SK-N-SH treated with all-trans-retinoic acid at 6 μM for 48 hours (cell line): ENCODE results near the gene SEMA5A.

Source experiments
- ATAC-seq: fragments of 200-7000 bp; cut with Tn5 transposase; 3 replicates; pipeline ENCODE4 v1.9.1; 2020; ENCODE audit warnings: mild to moderate bottlenecking, moderate library complexity
- ARNTL ChIP-seq: fragments of 450-650 bp; formaldehyde crosslinking; IDR thresholded peaks from 2 replicates; pipeline ENCODE4 v1.5.0; 2020; ENCODE audit warnings: low read depth, mild to moderate bottlenecking, moderate library complexity, borderline replicate concordance
- BACH2 ChIP-seq: fragments of 250-450 bp; sonication (Bioruptor Pico); IDR thresholded peaks from 2 replicates; pipeline ENCODE4 v1.9.0; 2021; ENCODE audit warnings: mild to moderate bottlenecking, borderline replicate concordance
- CSDC2 ChIP-seq: fragments of 250-450 bp; sonication (Bioruptor Pico); IDR thresholded peaks from 2 replicates; pipeline ENCODE4 v1.5.0; 2020; ENCODE audit warnings: mild to moderate bottlenecking, moderate library complexity
- ESRRG ChIP-seq: fragments of 250-450 bp; sonication (Bioruptor Pico); IDR thresholded peaks from 2 replicates; pipeline ENCODE4 v1.6.1; 2021; ENCODE audit warnings: mild to moderate bottlenecking
- GLIS3 ChIP-seq: fragments of 250-450 bp; sonication (Bioruptor Pico); IDR thresholded peaks from 2 replicates; pipeline ENCODE4 v1.5.0; 2020; ENCODE audit warnings: mild to moderate bottlenecking, moderate library complexity
- ISL1 ChIP-seq: fragments of 250-450 bp; sonication (Bioruptor Pico); IDR thresholded peaks from 2 replicates; pipeline ENCODE4 v2.1.2; 2022; ENCODE audit warnings: mild to moderate bottlenecking, moderate library complexity
- OSR1 ChIP-seq: fragments of 250-450 bp; sonication (Bioruptor Pico); IDR thresholded peaks from 2 replicates; pipeline ENCODE4 v1.8.0; 2022; ENCODE audit warnings: moderate library complexity, mild to moderate bottlenecking, inconsistent platforms
- PPARA ChIP-seq: fragments of 250-450 bp; sonication (Bioruptor Pico); IDR thresholded peaks from 2 replicates; pipeline ENCODE4 v1.5.0; 2020; ENCODE audit warnings: mild to moderate bottlenecking, borderline replicate concordance
- TOX ChIP-seq: fragments of 250-450 bp; sonication (Bioruptor Pico); IDR thresholded peaks from 2 replicates; pipeline ENCODE4 v1.8.0; 2021; ENCODE audit warnings: mild to moderate bottlenecking, moderate library complexity, borderline replicate concordance
- ZC3H10 ChIP-seq: fragments of 250-450 bp; sonication (Bioruptor Pico); IDR thresholded peaks from 2 replicates; pipeline ENCODE4 v1.5.1; 2021; ENCODE audit warnings: mild to moderate bottlenecking, moderate library complexity
- ZFP3 ChIP-seq: fragments of 250-450 bp; sonication (Bioruptor Pico); IDR thresholded peaks from 2 replicates; pipeline ENCODE4 v1.5.0; 2020; ENCODE audit warnings: mild to moderate bottlenecking, moderate library complexity
- ZFP30 ChIP-seq: fragments of 450-650 bp; formaldehyde crosslinking; IDR thresholded peaks from 2 replicates; pipeline ENCODE4 v1.5.0; 2022; ENCODE audit warnings: mild to moderate bottlenecking, moderate library complexity
- ZNF565 ChIP-seq: fragments of 450-650 bp; formaldehyde crosslinking; conservative IDR thresholded peaks from 2 replicates; pipeline ENCODE4 v1.5.0; 2020; ENCODE audit warnings: low read depth, mild to moderate bottlenecking, moderate library complexity
- ZNF70 ChIP-seq: fragments of 450-650 bp; formaldehyde crosslinking; IDR thresholded peaks from 2 replicates; pipeline ENCODE4 v1.5.0; 2020; ENCODE audit warnings: mild to moderate bottlenecking, moderate library complexity
- ZNF8 ChIP-seq: fragments of 450-650 bp; formaldehyde crosslinking; IDR thresholded peaks from 2 replicates; pipeline ENCODE4 v1.5.0; 2020; ENCODE audit warnings: mild to moderate bottlenecking, moderate library complexity
- TF ChIP-seq, protein P1 (sequence below): fragments of 250-450 bp; sonication (Bioruptor Pico); IDR thresholded peaks from 2 replicates; pipeline ENCODE4 v1.5.1; 2020; ENCODE audit warnings: low read depth, mild to moderate bottlenecking, moderate library complexity
- TF ChIP-seq, protein P2 (sequence below): fragments of 250-450 bp; sonication (Bioruptor Pico); IDR thresholded peaks from 2 replicates; pipeline ENCODE4 v1.8.0; 2020; ENCODE audit warnings: mild to moderate bottlenecking, moderate library complexity, borderline replicate concordance
- TF ChIP-seq, protein P3 (sequence below): fragments of 250-450 bp; sonication (Bioruptor Pico); IDR thresholded peaks from 2 replicates; pipeline ENCODE4 v1.5.1; 2021; ENCODE audit warnings: mild to moderate bottlenecking, moderate library complexity
- TF ChIP-seq, protein P4 (sequence below): fragments of 250-450 bp; sonication (Bioruptor Pico); IDR thresholded peaks from 2 replicates; pipeline ENCODE4 v1.8.0; 2021; ENCODE audit warnings: low read depth, mild to moderate bottlenecking, moderate library complexity, borderline replicate concordance

SEMA5A gene

DNA sequence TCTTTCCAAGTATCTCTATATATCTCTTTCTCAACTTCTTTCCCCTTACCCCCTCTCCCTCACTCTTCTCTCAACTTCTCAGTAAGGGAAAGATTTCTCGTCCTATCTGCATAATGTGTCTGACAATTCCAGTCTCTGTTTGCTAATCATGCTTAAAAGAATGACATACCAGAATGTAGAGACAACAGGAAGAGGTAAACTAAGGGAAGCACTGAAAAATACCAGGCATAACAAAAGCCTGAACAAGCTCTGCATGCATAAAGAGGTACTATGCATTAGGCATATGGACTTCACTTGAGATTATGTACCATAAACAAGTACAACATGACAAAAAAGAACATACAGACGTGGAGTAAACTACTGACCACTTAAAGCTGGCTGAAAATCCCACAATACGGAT lies 62.6 kb downstream of the SEMA5A start:
- peak; percentile 57 for ATAC-seq
- TF ChIP-seq OSR1 (CRISPR knock-in tag) (no peak), ZNF70 (CRISPR knock-in tag) (no peak), CSDC2 (CRISPR knock-in tag) (no peak), TOX (CRISPR knock-in tag) (no peak), ESRRG (CRISPR knock-in tag) (no peak), GLIS3 (CRISPR knock-in tag) (no peak), ZNF8 (no peak), ISL1 (no peak), ZC3H10 (CRISPR knock-in tag) (no peak), BACH2 (CRISPR knock-in tag) (no peak), ZFP3 (CRISPR knock-in tag) (no peak), ZFP30 (CRISPR knock-in tag) (no peak), ARNTL (CRISPR knock-in tag) (no peak)
- TF ChIP-seq, protein P1, sequence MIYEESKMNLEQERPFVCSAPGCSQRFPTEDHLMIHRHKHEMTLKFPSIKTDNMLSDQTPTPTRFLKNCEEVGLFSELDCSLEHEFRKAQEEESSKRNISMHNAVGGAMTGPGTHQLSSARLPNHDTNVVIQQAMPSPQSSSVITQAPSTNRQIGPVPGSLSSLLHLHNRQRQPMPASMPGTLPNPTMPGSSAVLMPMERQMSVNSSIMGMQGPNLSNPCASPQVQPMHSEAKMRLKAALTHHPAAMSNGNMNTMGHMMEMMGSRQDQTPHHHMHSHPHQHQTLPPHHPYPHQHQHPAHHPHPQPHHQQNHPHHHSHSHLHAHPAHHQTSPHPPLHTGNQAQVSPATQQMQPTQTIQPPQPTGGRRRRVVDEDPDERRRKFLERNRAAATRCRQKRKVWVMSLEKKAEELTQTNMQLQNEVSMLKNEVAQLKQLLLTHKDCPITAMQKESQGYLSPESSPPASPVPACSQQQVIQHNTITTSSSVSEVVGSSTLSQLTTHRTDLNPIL, result no peak

DNA sequence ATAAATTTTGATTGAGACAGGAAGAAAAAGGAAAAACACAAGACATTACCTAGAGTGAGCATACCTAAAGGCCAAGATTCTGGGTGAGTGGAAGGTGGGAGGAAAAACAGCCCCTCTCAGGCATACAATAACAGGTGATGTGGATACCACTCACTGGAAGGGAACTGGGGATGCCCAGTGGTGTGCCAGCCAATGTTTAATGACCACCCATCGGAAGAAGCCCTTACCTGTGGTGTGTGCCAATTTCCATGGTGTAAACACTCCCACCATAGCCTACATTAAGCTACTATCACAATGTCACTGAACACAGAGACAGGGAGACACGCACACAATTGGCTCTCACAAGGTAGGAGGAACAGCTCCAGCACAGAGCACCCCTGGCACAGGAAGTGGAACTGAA lies 63.5 kb downstream of the SEMA5A start:
- ATAC-seq, result no peak
- no peak for TF ChIP-seq ZC3H10 (CRISPR knock-in tag)
- TF ChIP-seq ZNF70 (CRISPR knock-in tag), result no peak
- TF ChIP-seq OSR1 (CRISPR knock-in tag), result no peak
- TF ChIP-seq, protein P2, sequence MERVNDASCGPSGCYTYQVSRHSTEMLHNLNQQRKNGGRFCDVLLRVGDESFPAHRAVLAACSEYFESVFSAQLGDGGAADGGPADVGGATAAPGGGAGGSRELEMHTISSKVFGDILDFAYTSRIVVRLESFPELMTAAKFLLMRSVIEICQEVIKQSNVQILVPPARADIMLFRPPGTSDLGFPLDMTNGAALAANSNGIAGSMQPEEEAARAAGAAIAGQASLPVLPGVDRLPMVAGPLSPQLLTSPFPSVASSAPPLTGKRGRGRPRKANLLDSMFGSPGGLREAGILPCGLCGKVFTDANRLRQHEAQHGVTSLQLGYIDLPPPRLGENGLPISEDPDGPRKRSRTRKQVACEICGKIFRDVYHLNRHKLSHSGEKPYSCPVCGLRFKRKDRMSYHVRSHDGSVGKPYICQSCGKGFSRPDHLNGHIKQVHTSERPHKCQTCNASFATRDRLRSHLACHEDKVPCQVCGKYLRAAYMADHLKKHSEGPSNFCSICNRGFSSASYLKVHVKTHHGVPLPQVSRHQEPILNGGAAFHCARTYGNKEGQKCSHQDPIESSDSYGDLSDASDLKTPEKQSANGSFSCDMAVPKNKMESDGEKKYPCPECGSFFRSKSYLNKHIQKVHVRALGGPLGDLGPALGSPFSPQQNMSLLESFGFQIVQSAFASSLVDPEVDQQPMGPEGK (CRISPR knock-in tag), result no peak

DNA sequence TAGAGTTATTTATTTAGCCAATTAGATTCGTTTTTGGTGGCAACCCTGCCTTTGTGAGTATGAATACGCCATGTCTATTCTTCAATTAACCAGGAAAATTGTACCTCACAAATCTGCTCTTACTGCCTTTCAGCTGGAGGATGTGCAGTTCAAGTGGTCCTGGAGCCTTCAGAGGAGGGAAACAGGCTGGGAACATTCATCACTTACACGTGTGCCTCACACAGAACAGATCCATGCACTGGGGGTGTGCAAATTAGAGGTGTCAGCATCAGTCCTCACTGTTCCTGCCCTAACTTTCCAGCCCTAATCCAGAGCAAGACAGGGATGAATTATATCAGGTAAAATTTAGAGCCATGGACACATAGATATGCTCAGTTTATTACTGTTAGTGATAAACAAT lies 65.4 kb downstream of the SEMA5A start:
- TF ChIP-seq GLIS3 (CRISPR knock-in tag) (no peak), PPARA (no peak), ZNF70 (CRISPR knock-in tag) (no peak), OSR1 (CRISPR knock-in tag) (no peak)
- TF ChIP-seq, protein P2 (CRISPR knock-in tag), result no peak
- TF ChIP-seq, protein P3, sequence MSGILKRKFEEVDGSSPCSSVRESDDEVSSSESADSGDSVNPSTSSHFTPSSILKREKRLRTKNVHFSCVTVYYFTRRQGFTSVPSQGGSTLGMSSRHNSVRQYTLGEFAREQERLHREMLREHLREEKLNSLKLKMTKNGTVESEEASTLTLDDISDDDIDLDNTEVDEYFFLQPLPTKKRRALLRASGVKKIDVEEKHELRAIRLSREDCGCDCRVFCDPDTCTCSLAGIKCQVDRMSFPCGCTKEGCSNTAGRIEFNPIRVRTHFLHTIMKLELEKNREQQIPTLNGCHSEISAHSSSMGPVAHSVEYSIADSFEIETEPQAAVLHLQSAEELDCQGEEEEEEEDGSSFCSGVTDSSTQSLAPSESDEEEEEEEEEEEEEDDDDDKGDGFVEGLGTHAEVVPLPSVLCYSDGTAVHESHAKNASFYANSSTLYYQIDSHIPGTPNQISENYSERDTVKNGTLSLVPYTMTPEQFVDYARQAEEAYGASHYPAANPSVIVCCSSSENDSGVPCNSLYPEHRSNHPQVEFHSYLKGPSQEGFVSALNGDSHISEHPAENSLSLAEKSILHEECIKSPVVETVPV (CRISPR knock-in tag), result no peak
- no peak for ATAC-seq

DNA sequence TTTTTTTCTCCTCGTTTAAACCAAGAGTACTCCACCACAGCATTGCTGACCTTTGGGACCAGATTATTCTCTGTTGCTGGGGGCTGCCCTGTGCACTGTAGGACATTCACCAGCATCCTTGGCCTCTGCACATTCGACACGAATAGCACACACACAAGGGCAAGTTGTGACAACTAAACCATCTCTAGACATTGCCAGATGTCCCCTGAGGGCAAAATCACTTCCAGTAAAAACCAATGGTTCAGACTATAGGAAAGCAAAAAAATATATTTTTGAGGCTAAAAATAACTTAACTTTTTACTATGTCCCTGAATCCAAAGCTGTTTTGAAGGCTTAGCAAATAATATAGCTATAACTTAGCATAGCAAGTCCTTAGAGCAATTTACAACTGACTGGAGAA lies 65.9 kb downstream of the SEMA5A start:
- TF ChIP-seq ZNF565 (CRISPR knock-in tag) (no peak), ZFP30 (CRISPR knock-in tag) (no peak), ZFP3 (CRISPR knock-in tag) (no peak)
- TF ChIP-seq, protein P4, sequence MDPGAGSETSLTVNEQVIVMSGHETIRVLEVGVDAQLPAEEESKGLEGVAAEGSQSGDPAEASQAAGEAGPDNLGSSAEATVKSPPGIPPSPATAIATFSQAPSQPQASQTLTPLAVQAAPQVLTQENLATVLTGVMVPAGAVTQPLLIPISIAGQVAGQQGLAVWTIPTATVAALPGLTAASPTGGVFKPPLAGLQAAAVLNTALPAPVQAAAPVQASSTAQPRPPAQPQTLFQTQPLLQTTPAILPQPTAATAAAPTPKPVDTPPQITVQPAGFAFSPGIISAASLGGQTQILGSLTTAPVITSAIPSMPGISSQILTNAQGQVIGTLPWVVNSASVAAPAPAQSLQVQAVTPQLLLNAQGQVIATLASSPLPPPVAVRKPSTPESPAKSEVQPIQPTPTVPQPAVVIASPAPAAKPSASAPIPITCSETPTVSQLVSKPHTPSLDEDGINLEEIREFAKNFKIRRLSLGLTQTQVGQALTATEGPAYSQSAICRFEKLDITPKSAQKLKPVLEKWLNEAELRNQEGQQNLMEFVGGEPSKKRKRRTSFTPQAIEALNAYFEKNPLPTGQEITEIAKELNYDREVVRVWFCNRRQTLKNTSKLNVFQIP (CRISPR knock-in tag), result no peak
- no peak for ATAC-seq

DNA sequence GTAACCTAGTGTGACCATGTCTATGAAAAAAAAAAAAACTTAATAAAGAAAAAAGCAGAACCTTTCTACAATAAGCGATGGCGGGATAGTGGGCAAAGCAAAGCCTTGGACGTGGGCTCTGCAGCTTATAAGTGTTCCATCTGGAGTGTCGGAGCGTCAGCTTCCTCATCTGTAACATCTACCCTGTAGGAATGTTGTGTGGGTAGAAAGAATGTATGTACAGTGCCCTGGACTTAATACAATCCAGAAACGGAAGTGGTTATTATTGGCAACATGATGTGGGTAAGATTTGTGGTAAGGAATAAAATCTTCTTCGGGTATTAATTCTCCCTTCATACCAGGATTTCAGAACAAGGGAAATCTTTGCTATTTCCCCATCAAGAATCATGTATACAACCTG lies 66.5 kb downstream of the SEMA5A start:
- peak; percentile 74 for ATAC-seq
- TF ChIP-seq GLIS3 (CRISPR knock-in tag) (no peak), ARNTL (CRISPR knock-in tag) (no peak), ZNF70 (CRISPR knock-in tag) (no peak), OSR1 (CRISPR knock-in tag) (no peak), ZFP30 (CRISPR knock-in tag) (no peak)
- TF ChIP-seq, protein P2 (CRISPR knock-in tag), result no peak
- TF ChIP-seq, protein P4 (CRISPR knock-in tag), result no peak
